Astrocyte (in vitro differentiated cells and primary cell): ENCODE results near the gene ANO2.

Experiments
- CTCF ChIP-seq: IDR thresholded peaks from 2 replicates; pipeline ENCODE4 v1.5.1; 2011; ENCODE audit warnings: low read depth, mild to moderate bottlenecking, inconsistent platforms, low read length, moderate library complexity; ENCODE audit not compliant: insufficient read depth
- EZH2 ChIP-seq: IDR thresholded peaks from 2 replicates; pipeline ENCODE4 v1.6.1; 2012; ENCODE audit warnings: mild to moderate bottlenecking, low read length, inconsistent platforms; ENCODE audit not compliant: insufficient read depth

- TF ChIP-seq CTCF: no peak
- TF ChIP-seq EZH2: no peak
Measured at GRCh38 chr12:5923751-5924150, 21.3 kb downstream of the ANO2 start.
